ENCODE measurements around the gene CCDC116.

- TF ChIP-seq HDGF (IDR thresholded peaks at IDR 0.05; ENCODE audit: borderline replicate concordance) = no peak
- TF ChIP-seq BHLHE40 (IDR thresholded peaks at IDR 0.05; ENCODE audit: borderline replicate concordance) = no peak
Measured at GRCh38 chr22:21672107-21672629, 39.6 kb downstream of the CCDC116 start.
